GM23338 (cell line): Measurements from ENCODE around the gene ZKSCAN8. TPM values are rescaled to one million over a fixed set of nuclear protein-coding genes. Genes with fewer than 3 reads are reported as not detected.

Source experiments
- ATAC-seq: fragments of 200-7000 bp; cut with Tn5 transposase; 3 replicates; pipeline ENCODE4 v1.9.1; 2020
- DNase-seq: peaks from one replicate; pipeline ENCODE4 v3.0.0-alpha.2; 2015; ENCODE audit warnings: low spot score
- H2AFZ ChIP-seq: fragments of 200-600 bp; sonication (generic); 2 replicates; pipeline ENCODE4 v1.8.0; 2016; ENCODE audit warnings: antibody characterized with exemption, mild to moderate bottlenecking, moderate library complexity
- H3F3A ChIP-seq: fragments of 200-600 bp; sonication (generic); replicated peaks from 2 replicates; pipeline ENCODE4 v1.8.0; 2017; ENCODE audit warnings: antibody characterized with exemption, mixed run types, low read depth
- H3K27ac ChIP-seq: fragments of 200-600 bp; sonication (generic); 2 replicates; pipeline ENCODE4 v1.6.1; 2016; ENCODE audit warnings: low read depth
- H3K27me3 ChIP-seq: fragments of 200-600 bp; sonication (generic); 2 replicates; pipeline ENCODE4 v1.8.0; 2016; ENCODE audit warnings: mild to moderate bottlenecking, mixed run types, moderate library complexity; ENCODE audit not compliant: insufficient read depth
- H3K36me3 ChIP-seq: fragments of 200-600 bp; sonication (generic); 2 replicates; pipeline ENCODE4 v1.8.0; 2016; ENCODE audit warnings: mild to moderate bottlenecking; ENCODE audit not compliant: insufficient read depth
- H3K4me1 ChIP-seq: fragments of 200-600 bp; sonication (generic); 2 replicates; pipeline ENCODE4 v1.8.0; 2016; ENCODE audit warnings: mild to moderate bottlenecking, moderate library complexity; ENCODE audit not compliant: insufficient read depth
- H3K4me2 ChIP-seq: fragments of 200-600 bp; sonication (generic); 2 replicates; pipeline ENCODE4 v1.7.1; 2017; ENCODE audit warnings: mixed run types
- H3K4me3 ChIP-seq: fragments of 200-600 bp; sonication (generic); 2 replicates; pipeline ENCODE4 v1.6.1; 2016; ENCODE audit warnings: mixed run types
- H3K79me2 ChIP-seq: fragments of 200-600 bp; sonication (generic); replicated peaks from 2 replicates; pipeline ENCODE4 v1.8.0; 2017; ENCODE audit warnings: mild to moderate bottlenecking; ENCODE audit not compliant: insufficient read depth
- H3K9me2 ChIP-seq: fragments of 200-600 bp; sonication (generic); 2 replicates; pipeline ENCODE4 v1.8.0; 2017; ENCODE audit not compliant: insufficient read depth
- H4K20me1 ChIP-seq: fragments of 200-600 bp; sonication (generic); replicated peaks from 2 replicates; pipeline ENCODE4 v1.8.0; 2017; ENCODE audit warnings: mild to moderate bottlenecking; ENCODE audit not compliant: insufficient read depth
- H3K27ac Mint-ChIP-seq: 2 replicates; pipeline ENCODE4 v1.8.0; 2020; ENCODE audit warnings: inconsistent platforms, mild to moderate bottlenecking, moderate library complexity, mixed read lengths
- H3K27me3 Mint-ChIP-seq: 3 replicates; pipeline ENCODE4 v1.8.0; 2022; ENCODE audit warnings: low read depth, mild to moderate bottlenecking, moderate library complexity, mixed read lengths, inconsistent platforms; ENCODE audit not compliant: insufficient read depth, poor library complexity
- H3K36me3 Mint-ChIP-seq: 3 replicates; pipeline ENCODE4 v1.8.0; 2021; ENCODE audit warnings: low read depth, mild to moderate bottlenecking, inconsistent platforms, moderate library complexity, mixed read lengths
- H3K4me1 Mint-ChIP-seq: 3 replicates; pipeline ENCODE4 v1.8.0; 2020; ENCODE audit warnings: mild to moderate bottlenecking, inconsistent platforms, mixed read lengths
- H3K4me3 Mint-ChIP-seq: 3 replicates; pipeline ENCODE4 v1.8.0; 2021; ENCODE audit warnings: moderate library complexity, mild to moderate bottlenecking, inconsistent platforms, mixed read lengths
- H3K9me3 Mint-ChIP-seq: 3 replicates; pipeline ENCODE4 v1.8.0; 2020; ENCODE audit warnings: moderate library complexity, mild to moderate bottlenecking, inconsistent platforms, mixed read lengths
- CREB1 ChIP-seq: fragments of 250-450 bp; sonication (Bioruptor Pico); IDR thresholded peaks from 2 replicates; pipeline ENCODE4 v1.5.0; 2020; ENCODE audit warnings: low read depth, mild to moderate bottlenecking, moderate library complexity
- ETS1 ChIP-seq: IDR thresholded peaks from 2 replicates; pipeline ENCODE4 v1.6.1; 2016; ENCODE audit warnings: antibody characterized with exemption
- EZH2 ChIP-seq: fragments of 200-600 bp; sonication (generic); IDR thresholded peaks from one replicate; pipeline ENCODE4 v1.8.0; 2017; ENCODE audit warnings: antibody characterized with exemption, mild to moderate bottlenecking, low read depth; ENCODE audit not compliant: unreplicated experiment
- EZH2phosphoT487 ChIP-seq: fragments of 200-600 bp; sonication (generic); IDR thresholded peaks from one replicate; pipeline ENCODE4 v1.8.1; 2018; ENCODE audit warnings: antibody characterized with exemption; ENCODE audit not compliant: unreplicated experiment
- NANOG ChIP-seq: IDR thresholded peaks from 2 replicates; pipeline ENCODE4 v1.6.1; 2016; ENCODE audit warnings: antibody characterized with exemption, borderline replicate concordance
- POLR2AphosphoS5 ChIP-seq: IDR thresholded peaks from 2 replicates; pipeline ENCODE4 v1.6.1; 2016; ENCODE audit warnings: antibody characterized with exemption, low read depth
- REST ChIP-seq: IDR thresholded peaks from one replicate; pipeline ENCODE4 v1.6.1; 2018; ENCODE audit warnings: antibody characterized with exemption; ENCODE audit not compliant: unreplicated experiment
- STAT1 ChIP-seq: IDR thresholded peaks from one replicate; pipeline ENCODE4 v1.6.1; 2016; ENCODE audit warnings: antibody characterized with exemption; ENCODE audit not compliant: unreplicated experiment
- ZNF114 ChIP-seq: fragments of 250-450 bp; sonication (Bioruptor Pico); IDR thresholded peaks from 2 replicates; pipeline ENCODE4 v1.5.0; 2020; ENCODE audit warnings: mild to moderate bottlenecking, moderate library complexity
- polyA plus RNA-seq: library from polyadenylated mRNA; unstranded; fragments of >200 nt; fragmentation: Nextera tagmentation; extraction: Ambion mirVana; gene quantifications from 2 replicates; pipeline ENCODE4 v1.2.1, GENCODE V29; 2016
- total RNA-seq: library from RNA; depleted of rRNA; stranded (reverse); fragments of >200 nt; shearing (Covaris generic); gene quantifications from 2 replicates; pipeline ENCODE4 v1.2.3, GENCODE V29; 2014
- TF ChIP-seq, protein P1 (sequence below), 2 experiments: fragments of 200-600 bp in 1 of 2; sonication (generic) in 1 of 2; conservative IDR thresholded peaks; 2 replicates each; pipeline versions ENCODE4 v1.5.1 to v1.6.1; 2016 to 2017; ENCODE audit warnings: antibody characterized with exemption in 2 of 2, low read depth in 2 of 2, mild to moderate bottlenecking in 2 of 2, moderate library complexity in 1 of 2

Gene ZKSCAN8
- total and polyA plus RNA-seq, 2 experiments from 2014 or later, result 4.2 to 22.6 TPM

DNA sequence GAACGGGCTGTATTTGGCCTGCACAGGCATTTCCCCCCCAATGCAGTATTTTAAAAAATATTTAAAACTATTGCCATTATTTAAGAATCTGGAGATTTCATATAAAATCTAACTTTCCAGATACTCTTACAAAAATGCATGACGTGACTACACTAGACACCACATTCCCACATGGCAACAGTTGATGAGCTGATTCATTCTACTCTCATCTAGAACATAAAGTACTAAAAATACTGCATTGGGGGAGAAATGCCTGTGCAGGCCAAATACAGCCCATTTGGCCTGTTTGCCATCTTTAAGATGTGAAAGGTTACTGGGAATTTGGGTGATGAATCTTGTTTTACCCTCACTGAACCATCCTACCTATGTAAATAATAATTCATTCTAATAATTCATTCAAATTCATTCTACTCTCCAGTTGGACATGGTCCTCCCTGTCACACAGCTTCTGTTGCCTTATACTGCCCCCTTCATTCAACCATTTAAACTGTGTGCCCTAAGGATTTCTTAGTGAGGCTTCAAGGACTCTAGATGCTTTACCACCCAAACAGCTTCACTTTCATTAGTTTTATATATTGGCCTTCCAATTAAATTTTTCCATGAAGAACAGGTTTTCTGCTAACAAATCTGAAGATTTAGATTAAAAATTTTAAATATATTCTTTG, 24.2 kb upstream of the ZKSCAN8 start:
- no peak for ATAC-seq
- Histone ChIP-seq H3K36me3 (no peaks in the 10 kb centered on the region), H3K79me2 (no peaks in the 10 kb centered on the region), H3F3A (no peaks in the 10 kb centered on the region), H2AFZ (no peak overlapping the region), H3K27me3 (0 out of 2 replicates have a peak, but pooled peaks cover under 1% of the 10 kb centered on the region), H3K4me1 (no peaks in the 10 kb centered on the region), H3K9me2 (no peaks in the 10 kb centered on the region), H3K4me2 (no peak overlapping the region), H3K27ac (no peak overlapping the region), H3K4me3 (no peak overlapping the region), H4K20me1 (no peaks in the 10 kb centered on the region)
- Mint-ChIP-seq H3K27ac (no peak overlapping the region), H3K9me3 (no peaks in the 10 kb centered on the region; the same call in 2 of the 3 replicates), H3K4me1 (no peaks in the 10 kb centered on the region), H3K36me3 (no peaks in the 10 kb centered on the region), H3K27me3 (peaks cover 1% of the 10 kb centered on the region), H3K4me3 (no peak overlapping the region)
- TF ChIP-seq POLR2AphosphoS5 (no peak), ETS1 (no peak), REST (no peak), NANOG (no peak), CREB1 (CRISPR knock-in tag) (no peak), EZH2 (no peak)
- TF ChIP-seq, protein P1, sequence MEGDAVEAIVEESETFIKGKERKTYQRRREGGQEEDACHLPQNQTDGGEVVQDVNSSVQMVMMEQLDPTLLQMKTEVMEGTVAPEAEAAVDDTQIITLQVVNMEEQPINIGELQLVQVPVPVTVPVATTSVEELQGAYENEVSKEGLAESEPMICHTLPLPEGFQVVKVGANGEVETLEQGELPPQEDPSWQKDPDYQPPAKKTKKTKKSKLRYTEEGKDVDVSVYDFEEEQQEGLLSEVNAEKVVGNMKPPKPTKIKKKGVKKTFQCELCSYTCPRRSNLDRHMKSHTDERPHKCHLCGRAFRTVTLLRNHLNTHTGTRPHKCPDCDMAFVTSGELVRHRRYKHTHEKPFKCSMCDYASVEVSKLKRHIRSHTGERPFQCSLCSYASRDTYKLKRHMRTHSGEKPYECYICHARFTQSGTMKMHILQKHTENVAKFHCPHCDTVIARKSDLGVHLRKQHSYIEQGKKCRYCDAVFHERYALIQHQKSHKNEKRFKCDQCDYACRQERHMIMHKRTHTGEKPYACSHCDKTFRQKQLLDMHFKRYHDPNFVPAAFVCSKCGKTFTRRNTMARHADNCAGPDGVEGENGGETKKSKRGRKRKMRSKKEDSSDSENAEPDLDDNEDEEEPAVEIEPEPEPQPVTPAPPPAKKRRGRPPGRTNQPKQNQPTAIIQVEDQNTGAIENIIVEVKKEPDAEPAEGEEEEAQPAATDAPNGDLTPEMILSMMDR (conservative IDR thresholded peaks at IDR 0.05; ENCODE audit: low read depth in 2 of 2), result peak in 1 of 2 experiments; percentile 44; a peak in 3 of 4 replicates
- peak; percentile 12 for DNase-seq

GRCh38 chr6:28118217-28118616, 23.5 kb upstream of the ZKSCAN8 start:
- H3K36me3 Mint-ChIP-seq, result no peaks in the 10 kb centered on the region
- no peak overlapping the region for H3K4me3 ChIP-seq
- H3K79me2 ChIP-seq, result no peaks in the 10 kb centered on the region
- ATAC-seq, result no peak
- H3K27me3 Mint-ChIP-seq, result no peaks in the 10 kb centered on the region
- no peaks in the 10 kb centered on the region for H3K36me3 ChIP-seq
- no peak overlapping the region for H3K4me2 ChIP-seq
- no peaks in the 10 kb centered on the region for H3K4me1 ChIP-seq
- no peak overlapping the region for H2AFZ ChIP-seq
- DNase-seq, result no peak
- no peaks in the 10 kb centered on the region for H3F3A ChIP-seq
- H3K4me1 Mint-ChIP-seq, result no peaks in the 10 kb centered on the region
- no peaks in the 10 kb centered on the region for H4K20me1 ChIP-seq
- no peaks in the 10 kb centered on the region; the same call in 2 of the 3 replicates for H3K9me3 Mint-ChIP-seq
- H3K27ac Mint-ChIP-seq, result no peak overlapping the region
- H3K27ac ChIP-seq, result no peak overlapping the region
- H3K27me3 ChIP-seq, result no peaks in the 10 kb centered on the region
- no peaks in the 10 kb centered on the region for H3K9me2 ChIP-seq
- H3K4me3 Mint-ChIP-seq, result no peak overlapping the region
- no peak for TF ChIP-seq EZH2
- TF ChIP-seq STAT1, result no peak
- no peak for TF ChIP-seq REST
- TF ChIP-seq EZH2phosphoT487, result no peak
- no peak for TF ChIP-seq ZNF114 (CRISPR knock-in tag)
- TF ChIP-seq ETS1, result no peak
- no peak for TF ChIP-seq POLR2AphosphoS5
- no peak for TF ChIP-seq CREB1 (CRISPR knock-in tag)
- no peak for TF ChIP-seq NANOG
